Fibroblast of lung (primary cell): Measurements from ENCODE around the gene PHOSPHO2. TPM values are rescaled to one million over a fixed set of nuclear protein-coding genes. Genes with fewer than 3 reads are reported as not detected.

Experiments
- DNase-seq, 2 donors: peaks; one replicate each; pipeline versions ENCODE4 v3.0.0 to v3.0.0-alpha.2; 2010; ENCODE audit warnings: low read depth in 2 of 2
- H2AFZ ChIP-seq: 2 replicates; pipeline ENCODE4 v1.5.1; 2012; ENCODE audit warnings: low read length, control low read depth, inconsistent platforms
- H3K27ac ChIP-seq: 2 replicates; pipeline ENCODE4 v1.5.1; 2011; ENCODE audit warnings: low read length, control low read depth; ENCODE audit not compliant: insufficient read depth
- H3K27me3 ChIP-seq: 2 replicates; pipeline ENCODE4 v1.5.1; 2011; ENCODE audit warnings: mild to moderate bottlenecking, low read length; ENCODE audit not compliant: control insufficient read depth, insufficient read depth
- H3K36me3 ChIP-seq: 2 replicates; pipeline ENCODE4 v1.5.1; 2011; ENCODE audit warnings: low read length; ENCODE audit not compliant: control insufficient read depth, insufficient read depth
- H3K4me1 ChIP-seq: 2 replicates; pipeline ENCODE4 v1.5.1; 2011; ENCODE audit warnings: low read length; ENCODE audit not compliant: control insufficient read depth, insufficient read depth; ENCODE audit errors: extremely low read depth
- H3K4me2 ChIP-seq: 2 replicates; pipeline ENCODE4 v1.5.1; 2011; ENCODE audit warnings: low read length, control low read depth; ENCODE audit not compliant: insufficient read depth; ENCODE audit errors: extremely low read depth
- H3K4me3 ChIP-seq, 4 experiments: fragments of 200-600 bp in 1 of 4; sonication (generic) in 1 of 4; replicated peaks in 1 of 4; 2 replicates each; pipeline ENCODE4 v1.5.1; 2011 to 2016; ENCODE audit warnings: low read length in 4 of 4, low read depth in 3 of 4, mild to moderate bottlenecking in 3 of 4, control low read depth in 2 of 4, inconsistent platforms in 1 of 4, mixed read lengths in 1 of 4; ENCODE audit not compliant: insufficient read depth in 1 of 4; ENCODE audit errors: control extremely low read depth in 1 of 4
- H3K79me2 ChIP-seq: 2 replicates; pipeline ENCODE4 v1.5.1; 2012; ENCODE audit warnings: mild to moderate bottlenecking, low read length, inconsistent platforms; ENCODE audit not compliant: control insufficient read depth, insufficient read depth
- H3K9ac ChIP-seq: 2 replicates; pipeline ENCODE4 v1.5.1; 2011; ENCODE audit warnings: mild to moderate bottlenecking, low read length, control low read depth; ENCODE audit not compliant: insufficient read depth
- H3K9me3 ChIP-seq: 2 replicates; pipeline ENCODE4 v1.5.1; 2012; ENCODE audit warnings: low read depth, low read length; ENCODE audit not compliant: control insufficient read depth, insufficient read depth
- H4K20me1 ChIP-seq: 2 replicates; pipeline ENCODE4 v1.5.1; 2011; ENCODE audit warnings: low read length; ENCODE audit not compliant: control insufficient read depth, insufficient read depth; ENCODE audit errors: extremely low read depth
- CTCF ChIP-seq, 2 donors: IDR thresholded peaks in 1 of 2; conservative IDR thresholded peaks in 1 of 2; 1 replicate in 1 of 2; 2 replicates in 1 of 2; pipeline ENCODE4 v1.5.1; 2011 to 2012; ENCODE audit warnings: low read length in 2 of 2, control low read depth in 1 of 2, inconsistent platforms in 1 of 2, low read depth in 1 of 2, mild to moderate bottlenecking in 1 of 2
- EZH2 ChIP-seq: IDR thresholded peaks from 2 replicates; pipeline ENCODE4 v1.5.1; 2012; ENCODE audit warnings: low read length, control low read depth, mild to moderate bottlenecking; ENCODE audit errors: missing control alignments
- polyA plus RNA-seq, 2 donors: library from polyadenylated mRNA; depleted of rRNA in 1 of 2; stranded (reverse) in 1 of 2; unstranded in 1 of 2; fragments of >200 nt; gene quantifications; 2 replicates each; pipeline ENCODE4 v1.2.1, GENCODE V29; 2011 to 2012; ENCODE audit warnings: missing spikeins in 1 of 2
- total RNA-seq: library from RNA; depleted of rRNA; stranded (reverse); fragments of >200 nt; gene quantifications from 2 replicates; pipeline ENCODE4 v1.2.1, GENCODE V29; 2014

PHOSPHO2 gene
- total and polyA plus RNA-seq, 2 donors (not counting 1 experiment from before 2014, with no cell fraction given), result 2.8 to 5.4 TPM

DNA sequence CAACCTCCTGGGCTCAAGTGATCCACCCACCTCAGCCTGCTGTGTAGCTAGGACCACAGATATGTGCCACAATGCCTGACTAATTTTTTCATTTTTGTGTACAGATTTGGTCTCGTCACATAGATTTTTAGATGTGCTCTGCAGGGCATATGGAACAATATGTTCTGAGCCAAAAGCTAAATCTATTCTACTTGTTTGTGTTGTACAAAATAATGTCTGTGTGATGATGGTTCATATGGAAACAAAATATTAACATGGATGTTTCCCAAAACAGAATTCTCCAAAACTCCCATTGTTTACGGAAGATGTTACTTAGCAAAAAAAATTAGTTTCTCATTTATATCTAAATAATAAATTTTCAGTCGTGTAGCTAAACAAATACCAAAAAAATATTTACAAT, 26.7 kb downstream of the PHOSPHO2 start:
- Histone ChIP-seq H4K20me1 (no peaks in the 10 kb centered on the region), H3K27ac (no peak overlapping the region), H2AFZ (no peak overlapping the region), H3K27me3 (no peaks in the 10 kb centered on the region), H3K36me3 (no peaks in the 10 kb centered on the region), H3K4me3 (no peak overlapping the region), H3K9ac (no peak overlapping the region), H3K4me1 (peaks cover 7% of the 10 kb centered on the region), H3K4me2 (no peak overlapping the region), H3K79me2 (no peaks in the 10 kb centered on the region), H3K9me3 (no peaks in the 10 kb centered on the region)
- no peak for DNase-seq
- TF ChIP-seq CTCF (conservative IDR thresholded peaks at IDR 0.05 in 1 of 2, IDR thresholded peaks at IDR 0.05 in 1 of 2; ENCODE audit: low read depth in 1 of 2, low read length in 2 of 2) (no peak), EZH2 (no peak)

DNA sequence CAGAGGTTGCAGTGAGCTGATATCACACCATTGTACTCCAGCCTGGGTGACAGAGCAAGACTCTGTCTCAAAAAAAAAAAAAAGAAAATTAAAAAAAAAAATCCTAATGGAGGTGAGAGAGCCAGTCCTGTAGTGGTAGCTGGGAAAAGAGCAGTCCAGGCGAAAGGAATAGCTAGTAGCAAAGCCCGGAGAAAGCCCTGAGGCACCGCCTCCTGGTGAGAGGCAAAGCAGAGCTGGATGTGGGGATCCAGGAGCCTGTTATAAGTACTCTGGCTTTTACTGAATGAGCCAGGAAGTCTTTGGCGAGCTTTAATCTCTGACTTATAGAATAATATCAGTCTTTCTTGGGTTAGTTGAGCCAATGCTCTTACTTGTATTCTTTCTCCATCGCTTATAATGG, 32.8 kb downstream of the PHOSPHO2 start:
- Histone ChIP-seq H3K36me3 (no peaks in the 10 kb centered on the region), H3K4me3 (no peak overlapping the region), H3K4me1 (no peaks in the 10 kb centered on the region), H3K4me2 (no peak overlapping the region), H3K79me2 (no peaks in the 10 kb centered on the region), H3K27ac (no peak overlapping the region), H4K20me1 (no peaks in the 10 kb centered on the region), H3K27me3 (no peaks in the 10 kb centered on the region), H3K9me3 (no peaks in the 10 kb centered on the region), H3K9ac (no peak overlapping the region), H2AFZ (no peak overlapping the region)
- TF ChIP-seq CTCF (conservative IDR thresholded peaks at IDR 0.05 in 1 of 2, IDR thresholded peaks at IDR 0.05 in 1 of 2; ENCODE audit: low read depth in 1 of 2, low read length in 2 of 2) (no peak), EZH2 (no peak)
- no peak for DNase-seq

DNA sequence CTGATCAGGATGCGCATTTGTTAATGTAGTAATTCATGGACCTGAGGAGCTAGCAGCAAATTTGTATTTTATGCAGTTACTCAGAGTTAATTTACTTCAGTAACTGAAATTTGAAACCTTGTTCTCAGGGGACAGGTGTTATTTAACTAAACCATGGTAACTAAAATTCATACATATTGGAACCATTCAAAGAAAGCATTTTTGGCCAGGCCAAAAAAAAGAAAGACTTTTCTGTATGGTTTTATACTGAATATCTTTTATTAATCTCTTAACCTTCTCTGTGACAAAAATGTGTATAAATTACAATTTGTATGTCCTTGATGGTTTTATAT, 35.0 kb downstream of the PHOSPHO2 start:
- Histone ChIP-seq H2AFZ (no peak overlapping the region), H3K79me2 (no peaks in the 10 kb centered on the region), H3K36me3 (no peaks in the 10 kb centered on the region), H3K27me3 (no peaks in the 10 kb centered on the region), H3K4me1 (peaks cover 4% of the 10 kb centered on the region), H4K20me1 (no peaks in the 10 kb centered on the region), H3K27ac (no peak overlapping the region), H3K4me3 (no peak overlapping the region), H3K9ac (no peak overlapping the region), H3K4me2 (no peak overlapping the region), H3K9me3 (no peaks in the 10 kb centered on the region)
- no peak for TF ChIP-seq EZH2
- no peak for TF ChIP-seq CTCF (conservative IDR thresholded peaks at IDR 0.05 in 1 of 2, IDR thresholded peaks at IDR 0.05 in 1 of 2; ENCODE audit: low read depth in 1 of 2, low read length in 2 of 2)
- no peak for DNase-seq
